Measurements from ENCODE around the gene PSENEN. TPM values are rescaled to one million over a fixed set of nuclear protein-coding genes. Genes with fewer than 3 reads are reported as not detected.

The PSENEN gene
- total and polyA plus RNA-seq, 2 of the 8 experiments (the other 6 are each of a cell fraction or from before 2014, with no cell fraction given): 66.7 to 75.3 TPM

DNA sequence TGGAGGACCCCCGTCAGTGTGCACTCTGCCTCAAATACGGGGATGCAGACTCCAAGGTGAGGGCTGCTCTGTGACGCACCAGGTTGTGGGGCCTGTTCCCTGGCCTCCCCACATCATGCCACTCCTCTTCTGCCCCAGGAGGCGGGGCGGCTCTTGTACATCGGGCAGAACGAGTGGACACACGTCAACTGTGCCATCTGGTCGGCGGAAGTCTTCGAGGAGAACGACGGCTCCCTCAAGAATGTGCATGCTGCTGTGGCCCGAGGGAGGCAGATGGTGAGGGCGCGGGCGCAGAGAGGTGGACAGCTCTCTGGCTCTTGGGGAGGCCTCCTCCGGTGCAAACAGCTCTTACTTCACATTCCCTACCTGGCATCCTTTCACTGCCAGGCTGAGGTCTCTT lies 16.4 kb upstream of the PSENEN start:
- ChIA-PET POLR2A (ENCODE audit: partially characterized antibody) (interaction anchor here (2.4 to 6.1 kb wide), 2 partner anchors 7 to 11 kb away, joined by 12 to 39 read pairs; no protein-coding TSS in a partner anchor), CTCF (ENCODE audit: partially characterized antibody) (interaction anchor here (1.5 to 11.8 kb wide), 2 partner anchors 9 to 34 kb away, joined by 3 to 80 read pairs; partner anchors contain the start of gene IGFLR1)
- FAIRE-seq: no peak
- H2BK120ac ChIP-seq (replicated peaks; ENCODE audit: low read depth, low read length): no peak overlapping the region
- H3K27ac ChIP-seq (ENCODE audit: low read depth, low read length): no peak overlapping the region
- H3K56ac ChIP-seq (replicated peaks; ENCODE audit: insufficient read length, low read depth, low read length): no peak overlapping the region
- no peaks in the 10 kb centered on the region for H3K27me3 ChIP-seq (replicated peaks in 1 of 4; ENCODE audit: control insufficient read depth in 3 of 4, extremely low read depth in 1 of 4, insufficient read depth in 3 of 4, low read length in 3 of 4)
- H3K18ac ChIP-seq (ENCODE audit: extremely low read depth, low read length): no peak overlapping the region
- no peaks in the 10 kb centered on the region for H3K4me1 ChIP-seq (replicated peaks in 1 of 4; ENCODE audit: control insufficient read depth in 3 of 4, insufficient read depth in 4 of 4, low read length in 3 of 4)
- no peak overlapping the region for H4K5ac ChIP-seq (ENCODE audit: insufficient read length, low read depth, low read length)
- H4K8ac ChIP-seq (ENCODE audit: extremely low read depth, insufficient read depth, low read length): no peak overlapping the region
- H3K9me3 ChIP-seq (ENCODE audit: insufficient read depth in 2 of 2, low read depth in 1 of 2, low read length in 1 of 2): no peaks in the 10 kb centered on the region
- no peak overlapping the region for H3K4me3 ChIP-seq (ENCODE audit: extremely low read depth in 1 of 4, insufficient read depth in 2 of 4, low read depth in 3 of 4, low read length in 4 of 4)
- H3K79me1 ChIP-seq (ENCODE audit: low read depth, low read length): no peaks in the 10 kb centered on the region
- no peaks in the 10 kb centered on the region for H3K23me2 ChIP-seq (ENCODE audit: low read depth, low read length)
- peaks cover 36 to 74% (median 72%) of the 10 kb centered on the region in 4 experiments for H3K36me3 ChIP-seq (ENCODE audit: control insufficient read depth in 2 of 4, insufficient read depth in 4 of 4, low read length in 3 of 4)
- no peak overlapping the region for H2BK15ac ChIP-seq (ENCODE audit: low read length)
- no peak overlapping the region for H2AK5ac ChIP-seq (ENCODE audit: low read depth, low read length)
- H4K91ac ChIP-seq (replicated peaks; ENCODE audit: insufficient read length, low read length): no peak overlapping the region
- no peak overlapping the region for H2BK20ac ChIP-seq (ENCODE audit: low read length)
- 95% methylated on average over 18 of the region's 18 CpGs; no CpG with 5 or more reads in 1 of the 2 experiments for WGBS, 2 experiments (ENCODE audit: extremely low coverage in 1 of 2, insufficient coverage in 1 of 2, insufficient read length in 1 of 2, insufficient replicate concordance in 2 of 2, low coverage in 1 of 2, low lambda C conversion rate in 2 of 2, missing lambda C conversion rate in 1 of 2)
- H3K4me2 ChIP-seq (ENCODE audit: insufficient read depth in 1 of 2, low read depth in 2 of 2, low read length in 2 of 2): no peak overlapping the region
- no peak overlapping the region for H2BK5ac ChIP-seq (ENCODE audit: low read depth, low read length)
- peaks cover 12 to 20% of the 10 kb centered on the region in 2 experiments for H4K20me1 ChIP-seq (replicated peaks in 1 of 2; ENCODE audit: control insufficient read depth in 1 of 2, insufficient read depth in 2 of 2, low read length in 2 of 2)
- no peak overlapping the region for H3K14ac ChIP-seq (ENCODE audit: insufficient read length)
- H2AFZ ChIP-seq (ENCODE audit: low read length): no peak overlapping the region
- H2BK12ac ChIP-seq (ENCODE audit: low read depth, low read length): no peak overlapping the region
- H3K23ac ChIP-seq (ENCODE audit: insufficient read length): no peak overlapping the region
- no peaks in the 10 kb centered on the region for H3K79me2 ChIP-seq (ENCODE audit: control insufficient read depth in 1 of 2, insufficient read depth in 2 of 2, low read length in 2 of 2)
- H3K4ac ChIP-seq (replicated peaks; ENCODE audit: insufficient read length, low read depth, low read length): no peak overlapping the region
- no peak for DNase-seq (ENCODE audit: low read depth in 1 of 2, low spot score in 2 of 2)
- no peak overlapping the region for H3K9ac ChIP-seq (replicated peaks in 1 of 4; ENCODE audit: extremely low read depth in 1 of 4, low read depth in 3 of 4, low read length in 3 of 4)
- TF ChIP-seq RBBP5 (IDR thresholded peaks at IDR 0.05; ENCODE audit: borderline replicate concordance, low read depth, low read length): no peak
- no peak for TF ChIP-seq HDAC6 (IDR thresholded peaks at IDR 0.05; ENCODE audit: low read depth, low read length)
- TF ChIP-seq TEAD4 (IDR thresholded peaks at IDR 0.05; ENCODE audit: low read depth, low read length): no peak
- no peak for TF ChIP-seq CREB1 (IDR thresholded peaks at IDR 0.05)
- TF ChIP-seq POLR2AphosphoS5 (IDR thresholded peaks at IDR 0.05; ENCODE audit: low read depth, low read length): no peak
- TF ChIP-seq, protein P1, sequence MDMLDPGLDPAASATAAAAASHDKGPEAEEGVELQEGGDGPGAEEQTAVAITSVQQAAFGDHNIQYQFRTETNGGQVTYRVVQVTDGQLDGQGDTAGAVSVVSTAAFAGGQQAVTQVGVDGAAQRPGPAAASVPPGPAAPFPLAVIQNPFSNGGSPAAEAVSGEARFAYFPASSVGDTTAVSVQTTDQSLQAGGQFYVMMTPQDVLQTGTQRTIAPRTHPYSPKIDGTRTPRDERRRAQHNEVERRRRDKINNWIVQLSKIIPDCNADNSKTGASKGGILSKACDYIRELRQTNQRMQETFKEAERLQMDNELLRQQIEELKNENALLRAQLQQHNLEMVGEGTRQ (IDR thresholded peaks at IDR 0.05; ENCODE audit: low read length): no peak
- no peak for TF ChIP-seq E2F6 (IDR thresholded peaks at IDR 0.05)

Data from H1 (cell line).